GM18507 (cell line): ENCODE results near the gene CDK6.
"Not testable (repeated sequence)": the region's sequence is repeated elsewhere in the genome, so short reads cannot be mapped to it uniquely, and the experiment has no call there.

Source experiments
- DNase-seq: peaks from one replicate; pipeline ENCODE4 v3.0.0; 2011; ENCODE audit warnings: low read depth; ENCODE audit not compliant: insufficient read length; ENCODE audit errors: extremely low spot score
- FAIRE-seq: peaks from 2 replicates; lab custom pipeline; 2011; peaks lifted over from hg19 to GRCh38; lab: Jason Lieb, UNC

Gene CDK6

GRCh38 chr7:92749327-92749755 lies 87.0 kb downstream of the CDK6 start:
- DNase-seq (no peak), FAIRE-seq (no peak)

GRCh38 chr7:92748495-92748894 lies 87.9 kb downstream of the CDK6 start:
- DNase-seq (no peak), FAIRE-seq (no peak)

DNA sequence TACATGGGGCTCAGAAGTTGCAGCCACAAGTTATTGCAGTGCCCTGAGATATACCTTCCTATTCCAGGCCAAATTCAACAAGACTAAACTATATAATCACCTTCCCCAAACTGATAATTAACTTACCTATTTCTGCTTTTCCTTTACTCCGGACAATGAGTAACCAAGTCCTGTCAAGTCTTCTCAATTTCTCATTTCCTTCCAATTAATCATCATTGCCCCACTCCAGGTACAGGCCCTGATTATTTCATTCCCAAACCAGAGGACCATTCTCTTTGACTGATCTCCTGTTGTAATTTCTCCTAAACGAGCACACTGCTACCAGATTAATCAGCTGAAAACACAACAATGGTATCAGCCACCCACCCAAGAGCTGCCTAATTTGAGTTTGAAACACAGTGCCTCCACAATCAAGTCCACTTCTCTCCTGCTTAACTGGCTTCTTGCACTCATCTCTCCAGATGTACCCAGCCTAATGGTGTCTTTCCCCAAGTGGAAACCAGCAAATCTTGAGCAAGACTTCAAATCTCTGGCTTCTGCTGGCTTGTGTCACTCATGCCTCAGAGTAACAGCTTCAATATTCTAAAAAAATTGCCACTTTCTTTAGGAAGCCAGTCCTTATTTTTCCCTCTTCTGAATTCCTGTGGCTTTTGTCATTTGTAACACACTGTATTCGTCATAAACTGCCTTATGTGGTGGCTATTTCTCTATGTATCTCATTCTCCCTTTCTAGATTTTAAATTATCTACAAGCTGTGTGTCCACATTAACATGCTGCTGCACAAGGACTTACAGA lies 89.1 kb downstream of the CDK6 start:
- DNase-seq (no peak), FAIRE-seq (no peak)

DNA sequence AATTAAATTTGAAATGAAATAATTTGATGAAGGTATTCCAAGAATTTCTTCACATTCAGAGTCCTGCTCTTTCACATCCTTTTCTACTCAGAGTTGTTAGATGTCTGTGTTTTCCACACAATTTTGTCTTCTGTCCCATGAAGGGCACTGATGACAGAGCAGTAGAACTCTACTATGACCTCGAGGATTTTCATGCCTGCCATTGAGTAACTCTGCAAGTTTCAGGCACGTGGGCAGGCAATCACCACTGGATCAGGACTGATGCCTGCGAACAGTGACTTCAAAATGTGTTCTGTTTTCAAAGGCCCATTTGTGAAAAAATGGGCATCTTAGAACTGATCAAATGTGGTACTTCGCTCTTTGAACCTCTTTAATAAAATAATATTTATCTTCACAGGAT lies 91.1 kb downstream of the CDK6 start:
- FAIRE-seq (no peak), DNase-seq (no peak)

GRCh38 chr7:92744180-92744579 lies 92.2 kb downstream of the CDK6 start:
- FAIRE-seq, DNase-seq: not testable (repeated sequence)

GRCh38 chr7:92742186-92742585 lies 94.2 kb downstream of the CDK6 start:
- DNase-seq (no peak), FAIRE-seq (no peak)

DNA sequence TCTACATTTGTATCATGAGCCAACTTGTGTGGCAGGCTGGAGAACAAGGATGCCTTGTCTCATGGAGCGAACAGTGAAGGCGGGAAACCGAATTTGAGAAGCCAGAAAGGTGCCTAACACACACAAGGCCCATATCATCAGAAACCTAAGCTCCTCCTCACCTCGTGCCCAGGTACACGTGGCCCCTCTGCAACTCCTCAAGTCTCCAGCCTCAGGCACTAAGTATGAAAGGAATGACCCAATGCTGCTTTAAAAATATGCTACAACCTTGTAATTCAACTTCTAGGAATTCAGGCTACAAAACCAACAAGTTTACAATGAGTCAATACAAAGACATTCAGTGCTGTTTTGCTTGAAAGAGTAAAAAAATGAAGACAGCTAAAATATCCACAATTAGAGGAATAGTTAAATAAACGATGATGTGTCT lies 95.7 kb downstream of the CDK6 start:
- no peak for DNase-seq
- no peak for FAIRE-seq

- DNase-seq, result no peak
- FAIRE-seq, result no peak
Measured at GRCh38 chr7:92740134-92740533, 96.2 kb downstream of the CDK6 start.

DNA sequence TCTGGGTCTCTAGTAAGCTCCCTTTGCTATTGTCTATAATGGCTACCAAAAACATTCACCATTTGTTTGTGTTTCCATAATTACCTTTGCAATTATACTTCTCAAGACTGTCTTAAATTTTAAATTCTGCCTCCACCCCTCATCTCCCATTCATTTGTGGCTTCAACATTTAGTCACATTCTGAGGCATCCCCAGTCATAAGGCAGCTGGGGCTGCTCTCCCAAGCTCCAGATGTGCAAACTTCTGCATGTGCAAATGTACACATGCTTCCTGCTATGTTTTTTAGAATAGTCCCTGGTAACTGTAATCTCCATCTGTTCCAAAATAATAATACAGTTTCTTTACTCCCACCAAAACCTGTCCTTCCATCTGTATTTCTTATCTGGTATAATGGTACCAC lies 97.3 kb downstream of the CDK6 start:
- no peak for DNase-seq
- FAIRE-seq, result no peak

DNA sequence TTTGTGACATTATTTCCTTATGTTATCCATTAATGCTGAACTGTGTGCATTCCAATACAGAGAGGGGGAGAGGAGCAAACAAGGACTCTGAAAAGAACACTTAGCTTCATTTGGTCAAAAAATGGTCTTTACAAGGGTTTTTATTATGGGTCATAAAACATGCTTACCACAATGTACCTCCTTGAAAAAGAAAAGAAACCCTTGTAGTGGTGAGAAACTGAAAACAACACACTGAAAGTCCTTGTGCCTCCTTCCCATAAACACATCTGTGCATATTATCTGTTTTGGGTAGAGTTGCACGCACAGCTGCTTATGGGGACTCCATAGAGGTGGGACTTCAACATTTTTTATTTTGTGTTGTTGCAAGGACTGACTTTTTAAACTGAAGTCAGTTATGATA lies 98.7 kb downstream of the CDK6 start:
- FAIRE-seq (peak; percentile 83), DNase-seq (no peak)

DNA sequence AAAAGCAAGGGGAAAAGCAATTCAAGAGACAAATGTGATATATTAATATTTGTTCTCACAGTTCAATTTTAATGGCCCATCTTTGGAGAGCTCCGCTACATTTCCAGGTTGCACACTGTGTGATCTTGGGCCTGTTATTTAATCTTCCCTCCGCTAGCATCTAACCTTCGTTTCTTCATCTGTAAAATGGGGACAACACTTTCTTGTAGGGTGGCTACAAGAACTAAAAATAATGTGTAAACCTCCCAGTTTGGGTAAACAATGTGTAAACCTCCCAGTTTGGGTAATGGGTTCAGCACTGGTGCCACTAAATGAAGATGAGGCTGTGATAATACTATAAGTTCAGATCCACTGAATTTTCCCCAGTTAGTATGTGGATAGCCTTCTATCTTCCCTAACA lies 99.5 kb downstream of the CDK6 start:
- FAIRE-seq, result no peak
- DNase-seq, result no peak

DNA sequence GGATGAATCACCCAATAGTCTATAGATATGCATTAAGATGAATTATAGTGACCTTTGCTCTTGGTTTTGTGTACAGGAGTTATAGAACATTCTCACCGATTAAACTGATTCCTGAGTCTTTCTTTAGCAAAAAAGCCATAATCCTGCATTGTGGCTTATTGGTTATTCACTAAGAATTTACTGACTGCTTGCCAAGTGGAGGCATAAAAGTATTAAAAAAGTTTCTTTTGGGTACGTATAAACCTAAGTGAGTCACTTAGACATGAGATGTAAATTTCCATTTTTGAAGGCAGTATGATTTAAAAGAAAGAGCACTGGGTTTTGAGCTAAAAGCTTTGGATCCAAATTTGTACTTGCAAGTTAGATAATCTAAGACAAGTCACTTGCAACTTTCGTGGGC lies 100.7 kb downstream of the CDK6 start:
- DNase-seq, result no peak
- no peak for FAIRE-seq

- DNase-seq (no peak), FAIRE-seq (peak; percentile 49)
Measured at GRCh38 chr7:92732316-92733036, 103.9 kb downstream of the CDK6 start.

DNA sequence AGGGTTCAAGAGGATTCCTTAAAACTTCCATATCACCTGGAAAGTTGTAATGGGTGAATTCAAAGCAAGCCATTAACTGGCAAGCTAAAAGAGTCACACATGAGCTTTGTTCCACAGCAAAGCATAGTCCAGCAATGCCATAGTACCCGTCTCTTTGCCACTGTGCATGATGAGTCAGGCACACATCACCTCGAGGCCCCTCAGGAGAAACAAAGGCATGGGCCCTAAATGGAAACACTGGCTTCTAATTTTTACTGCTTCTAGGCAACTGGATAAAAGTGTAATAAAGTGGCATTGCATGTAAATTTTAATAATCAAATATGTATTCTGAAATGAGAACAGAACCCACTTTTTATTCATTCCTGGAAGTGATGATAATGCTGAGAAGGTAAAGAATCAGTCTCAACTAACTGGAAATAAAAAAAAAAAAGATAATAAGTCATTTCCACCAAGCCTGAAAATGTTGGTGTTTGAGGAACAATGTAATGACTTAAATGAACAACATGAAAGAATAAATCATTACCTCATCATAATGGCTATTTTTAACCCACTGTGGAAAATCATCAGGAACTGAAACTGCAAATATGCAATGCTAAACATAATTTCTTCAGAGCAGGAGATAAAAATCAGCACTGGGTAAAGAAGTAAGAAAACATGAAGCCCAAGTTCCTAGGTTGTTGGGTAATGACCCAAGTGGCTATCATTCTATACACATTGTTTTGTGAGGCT lies 104.9 kb downstream of the CDK6 start:
- FAIRE-seq (peak; percentile 69), DNase-seq (no peak)

- DNase-seq, result no peak
- FAIRE-seq, result no peak
Measured at GRCh38 chr7:92730808-92731207, 105.6 kb downstream of the CDK6 start.

GRCh38 chr7:92729751-92730150 lies 106.6 kb downstream of the CDK6 start:
- DNase-seq (no peak), FAIRE-seq (no peak)

- DNase-seq (no peak), FAIRE-seq (no peak)
Measured at GRCh38 chr7:92729172-92729571, 107.2 kb downstream of the CDK6 start.

DNA sequence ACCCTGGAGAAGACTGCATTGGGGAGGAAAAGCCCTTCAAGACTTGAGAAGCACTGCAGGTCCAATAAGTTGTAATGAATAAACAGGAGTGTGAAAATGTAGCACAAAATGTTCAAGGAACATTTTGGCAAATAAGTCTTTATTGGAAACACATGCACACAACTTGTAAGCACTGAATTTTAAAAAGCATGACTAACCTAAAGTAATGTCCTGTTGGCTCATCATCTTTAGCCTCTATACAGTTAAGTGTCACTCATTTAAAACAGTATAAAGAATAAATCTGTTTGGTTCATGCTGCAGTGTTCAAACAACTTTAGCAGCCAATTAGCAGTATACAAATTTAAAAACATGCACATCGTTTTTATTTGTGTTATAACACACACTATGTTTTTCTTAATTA lies 108.6 kb downstream of the CDK6 start:
- DNase-seq (no peak), FAIRE-seq (no peak)

DNA sequence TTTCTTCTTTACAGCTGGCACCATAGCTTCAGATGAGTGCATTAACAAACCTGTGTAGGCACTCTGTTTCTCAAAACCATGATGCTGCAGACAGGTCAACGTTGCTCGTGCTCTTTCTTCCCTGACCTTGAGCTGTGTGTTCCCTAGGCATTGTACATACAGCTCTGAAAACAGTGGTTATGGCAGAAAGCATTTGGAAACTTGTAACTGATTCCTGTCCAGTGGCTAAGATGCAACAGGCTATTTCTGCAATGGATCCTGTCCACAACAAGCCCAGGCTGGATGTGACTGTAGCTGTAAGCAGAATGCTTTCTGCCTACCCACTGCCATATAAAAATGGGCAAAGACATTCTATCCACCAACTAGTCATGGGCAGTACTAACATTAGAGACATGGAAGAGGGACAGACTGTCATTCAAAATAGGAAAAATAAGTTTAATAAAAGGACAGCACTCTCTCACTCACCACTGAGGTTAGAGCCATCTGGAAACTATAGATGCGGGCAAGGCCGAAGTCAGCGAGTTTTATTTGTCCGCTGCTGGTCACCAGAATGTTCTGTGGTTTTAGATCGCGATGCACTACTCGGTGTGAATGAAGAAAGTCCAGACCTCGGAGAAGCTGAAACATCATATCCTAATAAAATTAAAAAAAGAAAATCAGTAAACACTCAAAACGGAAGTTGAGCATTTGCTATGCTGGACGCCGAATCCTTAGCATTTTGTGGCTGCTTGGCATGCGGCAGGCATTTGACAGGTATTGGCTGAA lies 111.0 kb downstream of the CDK6 start:
- DNase-seq (no peak), FAIRE-seq (no peak)

DNA sequence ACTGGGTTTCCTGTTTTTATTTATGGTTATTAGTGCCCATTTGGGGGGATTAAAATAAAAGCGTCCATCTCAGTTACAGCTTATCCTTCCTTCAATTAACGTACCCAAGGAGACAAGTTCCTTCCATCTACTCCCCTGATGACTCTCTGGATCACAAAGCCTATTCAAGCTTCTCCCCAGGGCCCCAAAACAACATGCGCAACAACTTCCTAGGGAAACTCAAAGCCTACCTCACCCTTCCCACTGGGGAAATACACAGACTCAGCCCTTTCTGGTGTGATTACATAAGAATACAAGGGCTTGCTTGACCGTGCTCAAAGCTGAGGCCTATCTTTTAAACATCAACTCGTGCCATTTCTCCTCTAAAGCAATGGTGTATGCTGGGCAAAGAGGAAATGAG lies 112.4 kb downstream of the CDK6 start:
- FAIRE-seq, result no peak
- DNase-seq, result no peak
